ENCODE results near the gene HECA.
"Not testable (repeated sequence)": the region's sequence is repeated elsewhere in the genome, so short reads cannot be mapped to it uniquely, and the experiment has no call there.

Gene HECA

DNA sequence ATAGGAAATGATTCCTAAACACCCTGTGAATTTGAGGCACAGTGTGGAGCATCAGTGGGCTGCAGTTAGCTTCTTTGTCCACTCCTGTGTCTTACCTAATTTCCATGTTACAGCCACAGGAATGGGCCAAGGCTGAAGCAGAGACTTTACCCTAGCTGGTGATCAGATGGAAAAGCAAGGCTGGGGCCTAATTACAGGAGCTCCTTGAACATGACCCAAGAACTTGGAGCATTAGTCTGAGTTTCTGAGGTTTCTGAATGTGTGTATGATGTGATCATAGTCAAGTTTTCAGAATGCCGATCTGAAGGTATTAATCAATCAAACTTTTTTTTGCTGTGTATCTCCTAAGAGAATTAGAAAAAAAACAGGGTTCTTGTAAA is 18.0 kb downstream of the HECA start:
- TF ChIP-seq TAF1 (IDR thresholded peaks at IDR 0.05; ENCODE audit: borderline replicate concordance, low read depth, low read length) (no peak), POLR2AphosphoS5 (IDR thresholded peaks at IDR 0.05; ENCODE audit: low read depth, low read length) (no peak), POLR2A (IDR thresholded peaks at IDR 0.05; ENCODE audit: low read depth, low read length) (no peak)
- DNase-seq (ENCODE audit: insufficient read length): no peak
- no peak for FAIRE-seq

GRCh38 chr6:139153855-139154254 is 19.0 kb downstream of the HECA start:
- DNase-seq (ENCODE audit: insufficient read length) (no peak), FAIRE-seq (no peak)
- TF ChIP-seq POLR2A (IDR thresholded peaks at IDR 0.05; ENCODE audit: low read depth, low read length) (no peak), TAF1 (IDR thresholded peaks at IDR 0.05; ENCODE audit: borderline replicate concordance, low read depth, low read length) (no peak), POLR2AphosphoS5 (IDR thresholded peaks at IDR 0.05; ENCODE audit: low read depth, low read length) (no peak)

GRCh38 chr6:139154881-139155547 is 20.1 kb downstream of the HECA start:
- FAIRE-seq (no peak), DNase-seq (ENCODE audit: insufficient read length) (no peak)
- TF ChIP-seq POLR2A (IDR thresholded peaks at IDR 0.05; ENCODE audit: low read depth, low read length): no peak
- TF ChIP-seq POLR2AphosphoS5 (IDR thresholded peaks at IDR 0.05; ENCODE audit: low read depth, low read length): no peak
- TF ChIP-seq TAF1 (IDR thresholded peaks at IDR 0.05; ENCODE audit: borderline replicate concordance, low read depth, low read length): no peak

DNA sequence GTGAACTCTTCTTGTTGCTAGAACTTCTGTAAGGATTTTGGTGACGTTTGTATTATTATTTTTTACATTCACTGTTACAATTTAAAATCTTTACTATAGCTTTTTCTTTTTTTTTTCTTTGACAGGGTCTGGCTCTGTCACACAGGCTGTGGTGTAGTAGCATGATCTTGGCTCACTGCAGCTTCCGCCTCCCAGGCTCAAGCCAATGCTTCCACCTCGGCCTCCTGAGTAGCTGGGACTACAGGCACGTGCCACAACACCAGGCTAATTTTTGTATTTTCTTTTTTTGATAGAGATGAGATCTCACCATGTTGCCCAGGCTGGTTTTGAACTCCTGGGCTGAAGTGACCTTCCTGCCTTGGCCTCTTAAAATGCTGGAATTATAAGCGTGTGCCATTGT is 21.2 kb downstream of the HECA start:
- no peak for TF ChIP-seq POLR2A (IDR thresholded peaks at IDR 0.05; ENCODE audit: low read depth, low read length)
- no peak for TF ChIP-seq TAF1 (IDR thresholded peaks at IDR 0.05; ENCODE audit: borderline replicate concordance, low read depth, low read length)
- no peak for TF ChIP-seq POLR2AphosphoS5 (IDR thresholded peaks at IDR 0.05; ENCODE audit: low read depth, low read length)
- FAIRE-seq (no peak), DNase-seq (ENCODE audit: insufficient read length) (no peak)

GRCh38 chr6:139156551-139156950 is 21.7 kb downstream of the HECA start:
- no peak for FAIRE-seq
- TF ChIP-seq POLR2AphosphoS5 (IDR thresholded peaks at IDR 0.05; ENCODE audit: low read depth, low read length): no peak
- TF ChIP-seq POLR2A (IDR thresholded peaks at IDR 0.05; ENCODE audit: low read depth, low read length): no peak
- TF ChIP-seq TAF1 (IDR thresholded peaks at IDR 0.05; ENCODE audit: borderline replicate concordance, low read depth, low read length): no peak
- DNase-seq (ENCODE audit: insufficient read length): no peak

GRCh38 chr6:139157086-139157485 is 22.2 kb downstream of the HECA start:
- FAIRE-seq; DNase-seq (ENCODE audit: insufficient read length): not testable (repeated sequence)

DNA sequence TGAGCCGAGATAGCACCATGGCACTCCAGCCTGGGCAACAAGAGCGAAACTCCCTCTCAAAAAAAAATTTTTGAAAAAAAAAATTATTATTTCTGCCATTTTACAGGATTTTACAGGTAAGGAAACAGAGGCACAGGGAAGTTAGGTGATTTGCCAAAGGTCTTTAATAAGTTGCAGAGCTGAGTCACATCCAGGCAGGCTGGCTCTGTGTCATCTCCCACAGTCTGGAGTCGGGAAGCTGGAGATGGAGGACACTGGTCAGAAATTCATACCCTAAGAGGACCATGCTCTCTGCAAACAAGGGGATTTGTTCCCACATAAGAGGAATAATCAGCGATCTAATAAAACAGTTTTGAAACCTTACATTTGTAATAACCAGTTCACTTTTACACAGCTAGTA is 24.1 kb downstream of the HECA start:
- DNase-seq (ENCODE audit: insufficient read length): no peak
- TF ChIP-seq POLR2A (IDR thresholded peaks at IDR 0.05; ENCODE audit: low read depth, low read length) (no peak), TAF1 (IDR thresholded peaks at IDR 0.05; ENCODE audit: borderline replicate concordance, low read depth, low read length) (no peak), POLR2AphosphoS5 (IDR thresholded peaks at IDR 0.05; ENCODE audit: low read depth, low read length) (no peak)
- no peak for FAIRE-seq

- DNase-seq (ENCODE audit: insufficient read length) (no peak), FAIRE-seq (peak; percentile 86)
Measured at GRCh38 chr6:139161169-139161568, 26.3 kb downstream of the HECA start.

GRCh38 chr6:139161817-139162284 is 27.0 kb downstream of the HECA start:
- TF ChIP-seq POLR2A (IDR thresholded peaks at IDR 0.05; ENCODE audit: low read depth, low read length) (no peak), TAF1 (IDR thresholded peaks at IDR 0.05; ENCODE audit: borderline replicate concordance, low read depth, low read length) (no peak)
- peak; percentile 54 for DNase-seq (ENCODE audit: insufficient read length)
- FAIRE-seq: peak; percentile 93

More at GRCh38 chr6:139161169-139161568, 26.3 kb downstream of the HECA start:
- no peak for TF ChIP-seq POLR2A (IDR thresholded peaks at IDR 0.05; ENCODE audit: low read depth, low read length)
- no peak for TF ChIP-seq POLR2AphosphoS5 (IDR thresholded peaks at IDR 0.05; ENCODE audit: low read depth, low read length)
- no peak for TF ChIP-seq TAF1 (IDR thresholded peaks at IDR 0.05; ENCODE audit: borderline replicate concordance, low read depth, low read length)

- TF ChIP-seq POLR2AphosphoS5 (IDR thresholded peaks at IDR 0.05; ENCODE audit: low read depth, low read length) (no peak), TAF1 (IDR thresholded peaks at IDR 0.05; ENCODE audit: borderline replicate concordance, low read depth, low read length) (no peak), POLR2A (IDR thresholded peaks at IDR 0.05; ENCODE audit: low read depth, low read length) (no peak)
- DNase-seq (ENCODE audit: insufficient read length) (no peak), FAIRE-seq (no peak)
Measured at GRCh38 chr6:139164001-139164400, 29.1 kb downstream of the HECA start.

- TF ChIP-seq POLR2AphosphoS5 (IDR thresholded peaks at IDR 0.05; ENCODE audit: low read depth, low read length) (no peak), POLR2A (IDR thresholded peaks at IDR 0.05; ENCODE audit: low read depth, low read length) (no peak), TAF1 (IDR thresholded peaks at IDR 0.05; ENCODE audit: borderline replicate concordance, low read depth, low read length) (no peak)
- DNase-seq (ENCODE audit: insufficient read length) (no peak), FAIRE-seq (no peak)
Measured at GRCh38 chr6:139165324-139165723, 30.4 kb downstream of the HECA start.

- no peak for FAIRE-seq
- TF ChIP-seq POLR2AphosphoS5 (IDR thresholded peaks at IDR 0.05; ENCODE audit: low read depth, low read length): no peak
- TF ChIP-seq POLR2A (IDR thresholded peaks at IDR 0.05; ENCODE audit: low read depth, low read length): no peak
- TF ChIP-seq TAF1 (IDR thresholded peaks at IDR 0.05; ENCODE audit: borderline replicate concordance, low read depth, low read length): no peak
Measured at GRCh38 chr6:139166238-139166955, 31.5 kb downstream of the HECA start.

More at GRCh38 chr6:139166238-139166955, 31.5 kb downstream of the HECA start:
- DNase-seq (ENCODE audit: insufficient read length): no peak
